Endothelial cell of umbilical vein (primary cell): ENCODE results near the gene AK4. TPM values are rescaled to one million over a fixed set of nuclear protein-coding genes. Genes with fewer than 3 reads are reported as not detected.

Source experiments
- BruUV-seq: library from RNA; stranded (reverse); fragments of 400-500 nt; replicated peaks from 2 replicates; lab custom pipeline; 2021; lab: Mats Ljungman, UMichigan
- CTCF ChIA-PET: fragments of 300-600, 350-600 bp; sonication (Branson Sonifier 250); formaldehyde crosslinking; loops from one replicate; lab custom pipeline; 2021; ENCODE audit warnings: antibody characterized with exemption, inconsistent platforms; lab: Charles Lee
- POLR2A ChIA-PET: fragments of 300-600, 350-600 bp; sonication (Branson Sonifier 250); formaldehyde crosslinking; loops from one replicate; lab custom pipeline; 2021; ENCODE audit warnings: antibody characterized with exemption, inconsistent platforms; lab: Charles Lee
- DNase-seq: peaks from one replicate; pipeline ENCODE4 v3.0.0-alpha.2; 2011; ENCODE audit warnings: low read depth, low spot score
- FAIRE-seq: peaks from 2 replicates; lab custom pipeline; 2011; peaks lifted over from hg19 to GRCh38; lab: Jason Lieb, UNC
- H2AFZ ChIP-seq: 2 replicates; pipeline ENCODE4 v1.6.0; 2012; ENCODE audit warnings: low read depth, low read length, control low read depth, inconsistent platforms
- H3K27ac ChIP-seq: 2 replicates; pipeline ENCODE4 v1.5.1; 2011; ENCODE audit warnings: low read depth, mild to moderate bottlenecking, control low read depth, low read length, moderate library complexity; ENCODE audit not compliant: insufficient read depth
- H3K27me3 ChIP-seq, 2 experiments: 2 replicates each; pipeline versions ENCODE4 v1.6.0 to v1.6.1; 2011; ENCODE audit warnings: low read length in 2 of 2, mixed read lengths in 1 of 2; ENCODE audit not compliant: control insufficient read depth in 2 of 2, insufficient read depth in 2 of 2
- H3K36me3 ChIP-seq, 2 experiments: 2 replicates in 1 of 2; 3 replicates in 1 of 2; pipeline ENCODE4 v1.5.1; 2011; ENCODE audit warnings: low read length in 2 of 2, mild to moderate bottlenecking in 1 of 2, moderate library complexity in 1 of 2; ENCODE audit not compliant: control insufficient read depth in 2 of 2, insufficient read depth in 2 of 2; ENCODE audit errors: extremely low read depth in 1 of 2
- H3K4me1 ChIP-seq: 3 replicates; pipeline ENCODE4 v1.5.1; 2011; ENCODE audit warnings: mild to moderate bottlenecking, low read length; ENCODE audit not compliant: control insufficient read depth, insufficient read depth; ENCODE audit errors: extremely low read depth
- H3K4me2 ChIP-seq: 2 replicates; pipeline ENCODE4 v1.6.1; 2011; ENCODE audit warnings: low read length, control low read depth, mixed read lengths; ENCODE audit not compliant: insufficient read depth
- H3K4me3 ChIP-seq, 3 experiments: fragments of 200-600 bp in 1 of 3; sonication (generic), shearing (Covaris generic) in 1 of 3; replicated peaks in 1 of 3; 2 replicates each; pipeline ENCODE4 v1.5.1; 2011 to 2016; ENCODE audit warnings: control low read depth in 3 of 3, low read length in 3 of 3, mild to moderate bottlenecking in 2 of 3, inconsistent platforms in 1 of 3, low read depth in 1 of 3, moderate library complexity in 1 of 3; ENCODE audit not compliant: insufficient read depth in 1 of 3
- H3K79me2 ChIP-seq: 2 replicates; pipeline ENCODE4 v1.6.0; 2012; ENCODE audit warnings: low read length, inconsistent platforms; ENCODE audit not compliant: control insufficient read depth, insufficient read depth
- H3K9ac ChIP-seq: replicated peaks from 2 replicates; pipeline ENCODE3; 2011; ENCODE audit warnings: low read length, control low read depth; ENCODE audit not compliant: insufficient read depth; ENCODE audit errors: extremely low read depth
- H3K9me1 ChIP-seq: replicated peaks from 3 replicates; pipeline ENCODE4 v1.6.0; 2011; ENCODE audit warnings: mild to moderate bottlenecking, low read length; ENCODE audit not compliant: control insufficient read depth, insufficient read depth; ENCODE audit errors: extremely low read depth
- H3K9me3 ChIP-seq: replicated peaks from 2 replicates; pipeline ENCODE4 v1.5.1; 2012; ENCODE audit warnings: low read length, inconsistent platforms; ENCODE audit not compliant: control insufficient read depth, insufficient read depth
- H4K20me1 ChIP-seq: replicated peaks from 2 replicates; pipeline ENCODE3; 2011; ENCODE audit warnings: mild to moderate bottlenecking, low read length; ENCODE audit not compliant: control insufficient read depth, insufficient read depth; ENCODE audit errors: extremely low read depth
- EZH2 ChIP-seq: IDR thresholded peaks from 2 replicates; pipeline ENCODE4 v1.6.1; 2012; ENCODE audit warnings: borderline replicate concordance, low read depth, mild to moderate bottlenecking, moderate library complexity, low read length, inconsistent platforms; ENCODE audit not compliant: severe bottlenecking
- GATA2 ChIP-seq: IDR thresholded peaks from 2 replicates; pipeline ENCODE4 v1.7.0; 2011; ENCODE audit warnings: low read depth, mild to moderate bottlenecking, moderate library complexity, mixed read lengths, low read length; ENCODE audit not compliant: insufficient read length, insufficient read depth
- JUN ChIP-seq: IDR thresholded peaks from 2 replicates; pipeline ENCODE4 v1.6.1; 2011; ENCODE audit warnings: borderline replicate concordance, low read depth; ENCODE audit not compliant: insufficient read length, insufficient read depth
- MYC ChIP-seq: IDR thresholded peaks from one replicate; pipeline ENCODE4 v1.6.1; 2011; ENCODE audit warnings: mild to moderate bottlenecking, low read depth, low read length
- POLR2A ChIP-seq: IDR thresholded peaks from 2 replicates; pipeline ENCODE4 v1.6.1; 2012; ENCODE audit warnings: low read depth, mild to moderate bottlenecking, control low read depth, low read length
- POLR2AphosphoS5 ChIP-seq: IDR thresholded peaks from 2 replicates; pipeline ENCODE4 v1.6.1; 2012; ENCODE audit warnings: low read depth, mild to moderate bottlenecking, control low read depth, low read length, moderate library complexity; ENCODE audit not compliant: insufficient read depth
- dilution Hi-C: fragments of 300-500 bp; cut with MboI; formaldehyde crosslinking; loops from one replicate; pipeline ENCODE4 v1.15.0; 2019; ENCODE audit warnings: low sequenced_read_pairs; ENCODE audit not compliant: extremely low pct_ligation_motif_present
- intact Hi-C: fragments of 100-400 bp; cut with micrococcal nuclease; formaldehyde crosslinking; loops from one replicate; pipeline ENCODE4 v1.10.0; 2022
- polyA plus RNA-seq, 4 experiments: library from polyadenylated mRNA; depleted of rRNA in 3 of 4; stranded (reverse) in 3 of 4; unstranded in 1 of 4; fragments of >200 nt; gene quantifications; 2 replicates each; pipeline versions ENCODE4 v1.2.1 to v1.2.3, GENCODE V29; 2011 to 2012; ENCODE audit warnings: missing spikeins in 1 of 4
- total RNA-seq: library from RNA; stranded (reverse); gene quantifications from 2 replicates; pipeline ENCODE4 v1.2.3, GENCODE V29; 2021
- TF ChIP-seq, protein P1 (sequence below): IDR thresholded peaks from 2 replicates; pipeline ENCODE4 v1.6.1; 2011; ENCODE audit not compliant: insufficient read depth, insufficient read length

The AK4 gene
- total and polyA plus RNA-seq, 2 donors (not counting 3 experiments of a cell fraction or from before 2014, with no cell fraction given): 2.2 to 5.6 TPM

DNA sequence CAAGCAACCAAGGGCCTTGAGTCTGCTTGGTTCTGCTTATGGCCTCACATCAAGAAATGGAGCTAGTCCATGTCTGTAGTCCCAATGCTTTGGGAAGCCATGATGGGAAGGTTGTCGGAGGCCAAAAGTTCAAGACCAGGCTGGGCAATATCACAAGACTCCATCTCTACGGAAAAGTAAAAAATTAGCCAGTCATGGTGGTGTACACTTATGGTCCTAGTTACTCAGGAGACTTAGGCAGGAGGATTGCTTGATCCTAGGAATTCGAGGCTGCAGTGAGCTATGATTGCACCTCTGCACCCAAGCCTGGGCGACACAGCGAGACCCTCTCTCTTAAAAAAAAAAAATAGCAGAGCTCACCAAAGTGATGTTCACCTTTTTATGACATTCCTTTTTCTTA lies 81.2 kb downstream of the AK4 start:
- FAIRE-seq: no peak
- CTCF ChIA-PET: interaction anchor here (1.6 to 2.1 kb wide), 3 partner anchors 13 to 458 kb away, joined by 6 to 9 read pairs (median 6); no protein-coding TSS in a partner anchor

DNA sequence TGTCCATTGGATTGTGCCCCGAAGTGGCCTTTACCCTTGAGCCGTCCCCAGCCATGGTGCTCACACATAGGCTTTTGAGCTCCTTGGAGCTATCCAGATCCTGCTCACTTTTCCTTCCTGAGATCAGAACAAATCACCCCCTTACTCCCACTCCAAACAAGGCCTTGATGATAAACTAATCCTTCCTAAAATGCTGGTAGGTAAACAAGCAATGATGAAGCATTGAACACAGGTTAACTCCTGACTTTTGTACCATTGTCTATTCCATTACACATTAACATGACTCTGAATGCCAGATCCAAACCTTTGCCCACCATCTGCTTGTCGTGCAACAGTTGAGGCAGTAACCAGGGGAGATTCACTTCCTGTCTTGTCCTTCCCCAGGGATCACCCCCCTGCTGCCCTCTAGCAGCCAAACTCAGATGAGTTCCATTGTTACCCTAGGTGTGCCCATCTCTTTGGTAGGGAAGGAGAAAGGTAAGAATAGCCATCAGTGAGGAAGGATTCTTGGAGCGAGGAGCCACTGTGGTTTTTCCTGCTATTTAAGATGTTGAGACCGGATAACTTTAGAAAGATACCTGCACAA lies 81.8 kb downstream of the AK4 start:
- no peak for TF ChIP-seq EZH2
- TF ChIP-seq GATA2: no peak
- TF ChIP-seq, protein P1, sequence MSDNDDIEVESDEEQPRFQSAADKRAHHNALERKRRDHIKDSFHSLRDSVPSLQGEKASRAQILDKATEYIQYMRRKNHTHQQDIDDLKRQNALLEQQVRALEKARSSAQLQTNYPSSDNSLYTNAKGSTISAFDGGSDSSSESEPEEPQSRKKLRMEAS: no peak
- TF ChIP-seq JUN: no peak
- TF ChIP-seq POLR2A: no peak
- TF ChIP-seq POLR2AphosphoS5: no peak
- Histone ChIP-seq H3K36me3 (no peaks in the 10 kb centered on the region), H3K4me2 (no peak overlapping the region), H4K20me1 (no peaks in the 10 kb centered on the region), H3K79me2 (no peaks in the 10 kb centered on the region), H3K9ac (no peak overlapping the region), H2AFZ (no peak overlapping the region), H3K27ac (no peak overlapping the region), H3K9me1 (no peaks in the 10 kb centered on the region), H3K9me3 (no peaks in the 10 kb centered on the region), H3K27me3 (no peaks in the 10 kb centered on the region), H3K4me1 (no peaks in the 10 kb centered on the region), H3K4me3 (no peak overlapping the region)
- ChIA-PET CTCF (interaction anchor here (0.9 to 2.1 kb wide), 4 partner anchors 14 to 458 kb away, joined by 4 to 9 read pairs (median 6); no protein-coding TSS in a partner anchor), POLR2A (no interaction called here)
- FAIRE-seq (no peak), DNase-seq (no peak)
- dilution Hi-C loops: no loop called here
- intact Hi-C loops: no loop called here
- BruUV-seq: no TSS peak

More for the DNA sequence above, 81.2 kb downstream of the AK4 start:
- POLR2A ChIA-PET: no interaction called here
- TF ChIP-seq MYC: no peak
- H3K4me2 ChIP-seq: no peak overlapping the region
- DNase-seq: no peak
- H3K4me1 ChIP-seq: no peaks in the 10 kb centered on the region
- H4K20me1 ChIP-seq: no peaks in the 10 kb centered on the region
- no peak overlapping the region for H2AFZ ChIP-seq
- H3K27me3 ChIP-seq: no peaks in the 10 kb centered on the region
- no peaks in the 10 kb centered on the region for H3K9me3 ChIP-seq
- H3K79me2 ChIP-seq: no peaks in the 10 kb centered on the region
- no TSS peak for BruUV-seq
- H3K27ac ChIP-seq: no peak overlapping the region
- H3K36me3 ChIP-seq: no peaks in the 10 kb centered on the region
- no peak overlapping the region for H3K4me3 ChIP-seq
- dilution Hi-C loops: no loop called here
- intact Hi-C loops: no loop called here
- no peaks in the 10 kb centered on the region for H3K9me1 ChIP-seq
- no peak overlapping the region for H3K9ac ChIP-seq
